ENCODE measurements around the gene PLXNA4.

Gene PLXNA4

GRCh38 chr7:132485600-132486273 lies 90.5 kb downstream of the PLXNA4 start:
- no peak for TF ChIP-seq CTCF (IDR thresholded peaks at IDR 0.05; ENCODE audit: low read depth, low read length)

GRCh38 chr7:132485136-132485535 lies 91.1 kb downstream of the PLXNA4 start:
- DNase-seq (ENCODE audit: extremely low read depth, low read depth), result no peak
- no peak for TF ChIP-seq CTCF (IDR thresholded peaks at IDR 0.05; ENCODE audit: low read depth, low read length)

More at GRCh38 chr7:132485600-132486273, 90.5 kb downstream of the PLXNA4 start:
- no peak for DNase-seq (ENCODE audit: extremely low read depth, low read depth)

- no peak for TF ChIP-seq CTCF (IDR thresholded peaks at IDR 0.05; ENCODE audit: low read depth, low read length)
- DNase-seq (ENCODE audit: extremely low read depth, low read depth), result no peak
Observed at GRCh38 chr7:132482866-132483265, 93.4 kb downstream of the PLXNA4 start.

- TF ChIP-seq CTCF (IDR thresholded peaks at IDR 0.05; ENCODE audit: low read depth, low read length), result no peak
- no peak for DNase-seq (ENCODE audit: extremely low read depth, low read depth)
Observed at GRCh38 chr7:132480534-132480933, 95.7 kb downstream of the PLXNA4 start.

- TF ChIP-seq CTCF (IDR thresholded peaks at IDR 0.05; ENCODE audit: low read depth, low read length), result no peak
- no peak for DNase-seq (ENCODE audit: extremely low read depth, low read depth)
Observed at GRCh38 chr7:132476541-132476940, 99.7 kb downstream of the PLXNA4 start.

- no peak for DNase-seq (ENCODE audit: extremely low read depth, low read depth)
Observed at GRCh38 chr7:132475669-132476116, 100.6 kb downstream of the PLXNA4 start.

More at GRCh38 chr7:132475669-132476116, 100.6 kb downstream of the PLXNA4 start:
- TF ChIP-seq CTCF (IDR thresholded peaks at IDR 0.05; ENCODE audit: low read depth, low read length), result no peak
